Mucosa of descending colon (tissue), 3 donors: ENCODE measurements around the gene CRACR2A. TPM values are rescaled to one million over a fixed set of nuclear protein-coding genes. Genes with fewer than 3 reads are reported as not detected.

Source experiments
- ATAC-seq: fragments of 200-7000 bp; cut with Tn5 transposase; one replicate; pipeline ENCODE4 v1.9.1; 2020; ENCODE audit warnings: mild to moderate bottlenecking, moderate library complexity
- DNase-seq, 3 donors: peaks; one replicate each; pipeline ENCODE4 v3.0.0-alpha.2; 2020
- H3K36me3 ChIP-seq: fragments of 200-600 bp; one replicate; pipeline ENCODE4 v1.8.0; 2021; ENCODE audit warnings: low read depth, mild to moderate bottlenecking
- H3K4me1 ChIP-seq: fragments of 200-600 bp; one replicate; pipeline ENCODE4 v1.8.0; 2021; ENCODE audit warnings: low read depth, mild to moderate bottlenecking
- H3K4me3 ChIP-seq: fragments of 200-600 bp; one replicate; pipeline ENCODE4 v1.8.0; 2021; ENCODE audit warnings: mild to moderate bottlenecking
- H3K9me3 ChIP-seq: fragments of 200-600 bp; one replicate; pipeline ENCODE4 v1.8.0; 2021; ENCODE audit warnings: mild to moderate bottlenecking
- CTCF ChIP-seq: fragments of 200-600 bp; IDR thresholded peaks from one replicate; pipeline ENCODE4 v1.8.0; 2022; ENCODE audit warnings: antibody characterized with exemption, mild to moderate bottlenecking
- intact Hi-C, 2 donors: fragments of 100-400 bp; cut with DNase I in 1 of 2; cut with micrococcal nuclease in 1 of 2; formaldehyde crosslinking; loops; one replicate each; pipeline versions ENCODE4 v1.11.0 to v1.11.1; 2022; cut with DNase I, micrococcal nuclease
- total RNA-seq, 3 donors: library from RNA; stranded (reverse); fragmentation: NEBNext Ultra II Directional in 2 of 3; extraction: Animal tissue kit (Norgen Biotek cat#: 25700) in 2 of 3; gene quantifications; one replicate each; pipeline versions ENCODE4 v1.2.1 to v1.2.4, GENCODE V29; 2021 to 2023
- donor health status: DM: no; HTN: no; CAD: no; lungs with moderate emphysema.
- donor health status: DM: no; HTN: no; CAD: no.
- donor health status: DM: no; HTN: yes; CAD: no.

The CRACR2A gene
- total RNA-seq, 3 donors from 2014 or later, result 26.9 to 72.5 (median 69.7) TPM

- Histone ChIP-seq H3K9me3 (no peaks in the 10 kb centered on the region), H3K4me3 (no peak overlapping the region), H3K4me1 (no peaks in the 10 kb centered on the region), H3K36me3 (no peaks in the 10 kb centered on the region)
- intact Hi-C loops, result no loop called here
- DNase-seq (no peak), ATAC-seq (no peak)
- TF ChIP-seq CTCF, result no peak
These were observed 60.1 kb downstream of the CRACR2A start for GRCh38 chr12:3692616-3693365.

- ATAC-seq, result no peak
- intact Hi-C loops, result no loop called here
These were observed 66.4 kb downstream of the CRACR2A start for GRCh38 chr12:3686463-3686862.

GRCh38 chr12:3685830-3686229 lies 67.1 kb downstream of the CRACR2A start:
- no peak for ATAC-seq
- no peak for DNase-seq
- Histone ChIP-seq H3K4me3 (no peak overlapping the region), H3K9me3 (no peaks in the 10 kb centered on the region), H3K36me3 (no peaks in the 10 kb centered on the region), H3K4me1 (peaks cover 5% of the 10 kb centered on the region)
- intact Hi-C loops, result no loop called here
- TF ChIP-seq CTCF, result no peak

More at GRCh38 chr12:3686463-3686862, 66.4 kb downstream of the CRACR2A start:
- Histone ChIP-seq H3K9me3 (no peaks in the 10 kb centered on the region), H3K36me3 (no peaks in the 10 kb centered on the region), H3K4me1 (peaks cover 5% of the 10 kb centered on the region), H3K4me3 (no peak overlapping the region)
- DNase-seq, result no peak
- no peak for TF ChIP-seq CTCF

GRCh38 chr12:3684449-3685051 lies 68.4 kb downstream of the CRACR2A start:
- ATAC-seq, result no peak
- H3K36me3 ChIP-seq, result no peaks in the 10 kb centered on the region
- no peak for DNase-seq
- H3K4me3 ChIP-seq, result no peak overlapping the region
- H3K9me3 ChIP-seq, result no peaks in the 10 kb centered on the region
- intact Hi-C loops, result no loop called here
- no peak for TF ChIP-seq CTCF
- H3K4me1 ChIP-seq, result peaks cover 5% of the 10 kb centered on the region

GRCh38 chr12:3683670-3684069 lies 69.2 kb downstream of the CRACR2A start:
- Histone ChIP-seq H3K9me3 (no peaks in the 10 kb centered on the region), H3K36me3 (no peaks in the 10 kb centered on the region), H3K4me3 (no peak overlapping the region), H3K4me1 (peaks cover 5% of the 10 kb centered on the region)
- no peak for DNase-seq
- no peak for ATAC-seq
- no peak for TF ChIP-seq CTCF
- intact Hi-C loops, result no loop called here
